Right lobe of liver (tissue), 6 donors: ENCODE results near the gene JMJD6. TPM values are rescaled to one million over a fixed set of nuclear protein-coding genes. Genes with fewer than 3 reads are reported as not detected.
A peak's percentile ranks its signal among the peaks of the same experiment; 100 is the strongest.

Source experiments
- ATAC-seq, 4 donors: fragments of 200-7000 bp; cut with Tn5 transposase; one replicate each; pipeline ENCODE4 v1.9.1; 2020; ENCODE audit warnings: mild to moderate bottlenecking in 4 of 4, moderate library complexity in 4 of 4
- DNase-seq, 3 donors: peaks; one replicate each; pipeline ENCODE4 v3.0.0-alpha.2; 2020
- H3K27ac ChIP-seq, 3 donors: fragments of 200-600 bp; one replicate each; pipeline ENCODE4 v1.8.0; 2022
- H3K27me3 ChIP-seq, 2 donors: fragments of 200-600 bp; one replicate each; pipeline ENCODE4 v1.8.0; 2022
- H3K36me3 ChIP-seq, 4 donors: fragments of 200-600 bp; sonication (generic) in 1 of 4; one replicate each; pipeline versions ENCODE4 v1.5.1 to v1.8.0; 2017 to 2022; ENCODE audit warnings: control low read depth in 1 of 4
- H3K4me1 ChIP-seq, 4 donors: fragments of 200-600 bp; sonication (generic) in 1 of 4; one replicate each; pipeline versions ENCODE4 v1.5.1 to v1.8.0; 2017 to 2022; ENCODE audit warnings: control low read depth in 1 of 4
- H3K4me3 ChIP-seq, 3 donors: fragments of 200-600 bp; one replicate each; pipeline ENCODE4 v1.8.0; 2022
- H3K9me3 ChIP-seq, 4 donors: fragments of 200-600 bp; sonication (generic) in 1 of 4; one replicate each; pipeline versions ENCODE4 v1.5.1 to v1.8.0; 2017 to 2022; ENCODE audit warnings: control low read depth in 1 of 4
- POLR2A ChIP-seq: fragments of 450-650 bp; IDR thresholded peaks from one replicate; pipeline ENCODE4 v1.6.1; 2017; ENCODE audit warnings: antibody characterized with exemption, mild to moderate bottlenecking
- WGBS: methylation state at CpG from one replicate; pipeline ENCODE4 v1.1.6; 2018; ENCODE audit warnings: low coverage, low lambda C conversion rate; ENCODE audit not compliant: insufficient coverage; ENCODE audit errors: missing lambda C conversion rate; 5-methylcytosine and 5-hydroxymethylcytosine counted together
- intact Hi-C, 2 donors: fragments of 100-400 bp; cut with DNase I; formaldehyde crosslinking; loops; one replicate each; pipeline versions ENCODE4 v1.11.2 to v1.14.1; 2022
- microRNA counts: library from miRNA; unstranded; fragments of <30 nt; microRNA quantifications from one replicate; lab custom pipeline; 2016
- microRNA-seq, 2 donors: library from miRNA; unstranded; fragments of <30 nt; microRNA quantifications; one replicate each; pipeline ENCODE4, GENCODE V29; 2019 to 2020
- small RNA-seq, 2 experiments: library from RNA; depleted of rRNA; stranded (forward); fragments of <200 nt; gene quantifications; one replicate each; pipeline ENCODE3, GENCODE V24; 2016
- total RNA-seq, 6 experiments: library from RNA; depleted of rRNA in 2 of 6; stranded (reverse); fragments of >200 nt in 2 of 6; fragmentation: NEBNext Ultra II Directional in 3 of 6; extraction: Animal tissue kit (Norgen Biotek cat#: 25700) in 3 of 6; gene quantifications; one replicate each; pipeline versions ENCODE4 v1.1.0 to v1.2.4, GENCODE V29; 2016 to 2023
- TF ChIP-seq, protein P1 (sequence below), 4 donors: fragments of 200-600 bp in 3 of 4; fragments of 450-650 bp in 1 of 4; IDR thresholded peaks; one replicate each; pipeline versions ENCODE4 v1.5.1 to v1.8.0; 2016 to 2022; ENCODE audit warnings: antibody characterized with exemption in 4 of 4, mild to moderate bottlenecking in 2 of 4
- donor health status: DM: no; HTN: yes; CAD: no.
- donor health status: DM: no; HTN: no; CAD: no.
- donor health status: DM: no; HTN: no; CAD: no.
- donor health status: DM: no; HTN: yes; CAD: no.
- donor health status: DM: no; HTN: yes; CAD: no.

The JMJD6 gene
- total RNA-seq, 6 experiments from 2014 or later, result 10.0 to 15.8 (median 11.1) TPM

DNA sequence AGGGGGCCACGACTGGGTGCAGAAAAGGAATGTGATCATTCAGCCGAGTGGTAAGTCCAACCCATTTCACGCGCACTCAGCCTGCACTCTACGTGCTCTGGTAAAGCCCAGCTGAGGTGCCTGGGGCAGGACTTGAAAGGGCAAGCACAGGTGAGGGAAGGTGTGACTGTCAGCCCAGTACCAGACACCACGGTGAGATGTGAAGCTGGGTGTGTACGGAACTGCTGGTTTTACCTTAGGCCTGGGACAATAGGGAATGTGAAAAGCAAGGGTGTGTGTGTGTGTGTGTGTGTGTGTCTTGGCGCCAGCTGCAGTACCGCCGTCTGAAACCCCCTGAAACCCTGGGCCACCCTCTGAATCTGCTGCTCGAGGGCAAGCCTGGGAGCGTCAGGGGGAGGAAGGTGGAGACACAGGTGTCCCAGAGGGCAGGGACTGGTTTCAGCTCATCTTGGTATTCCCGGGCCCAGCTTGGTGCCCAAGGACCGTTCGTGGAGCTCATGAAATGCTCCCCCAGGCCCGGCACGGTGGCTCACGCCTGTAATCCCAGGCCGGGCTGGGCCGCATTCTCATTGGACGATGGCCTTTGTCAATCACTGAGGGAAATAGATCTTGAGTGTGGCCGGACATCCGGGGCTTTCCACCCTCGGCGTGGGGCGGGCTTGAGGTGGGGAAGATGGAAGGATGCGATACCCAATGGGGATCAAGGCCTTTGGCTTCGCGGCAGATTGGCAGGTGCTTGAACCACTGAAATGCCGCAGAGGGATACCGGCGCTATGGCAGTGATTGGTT lies 55.1 kb downstream of the JMJD6 start:
- H3K9me3 ChIP-seq, result no peaks in the 10 kb centered on the region
- intact Hi-C loops, result no loop called here
- no peaks in the 10 kb centered on the region for H3K27me3 ChIP-seq
- WGBS, result 28% methylated on average over 11 of the region's 32 CpGs
- H3K4me3 ChIP-seq, result peak overlapping the region; percentile 38 to 74 (median 73)
- H3K27ac ChIP-seq, result peak overlapping the region; percentile 68 to 89 (median 80)
- ATAC-seq, result peak; percentile 97 to 99 (median 98)
- H3K36me3 ChIP-seq, result no peaks in the 10 kb centered on the region
- peaks cover 0 to 11% (median 2%) of the 10 kb centered on the region in 4 donors for H3K4me1 ChIP-seq
- TF ChIP-seq, protein P1, sequence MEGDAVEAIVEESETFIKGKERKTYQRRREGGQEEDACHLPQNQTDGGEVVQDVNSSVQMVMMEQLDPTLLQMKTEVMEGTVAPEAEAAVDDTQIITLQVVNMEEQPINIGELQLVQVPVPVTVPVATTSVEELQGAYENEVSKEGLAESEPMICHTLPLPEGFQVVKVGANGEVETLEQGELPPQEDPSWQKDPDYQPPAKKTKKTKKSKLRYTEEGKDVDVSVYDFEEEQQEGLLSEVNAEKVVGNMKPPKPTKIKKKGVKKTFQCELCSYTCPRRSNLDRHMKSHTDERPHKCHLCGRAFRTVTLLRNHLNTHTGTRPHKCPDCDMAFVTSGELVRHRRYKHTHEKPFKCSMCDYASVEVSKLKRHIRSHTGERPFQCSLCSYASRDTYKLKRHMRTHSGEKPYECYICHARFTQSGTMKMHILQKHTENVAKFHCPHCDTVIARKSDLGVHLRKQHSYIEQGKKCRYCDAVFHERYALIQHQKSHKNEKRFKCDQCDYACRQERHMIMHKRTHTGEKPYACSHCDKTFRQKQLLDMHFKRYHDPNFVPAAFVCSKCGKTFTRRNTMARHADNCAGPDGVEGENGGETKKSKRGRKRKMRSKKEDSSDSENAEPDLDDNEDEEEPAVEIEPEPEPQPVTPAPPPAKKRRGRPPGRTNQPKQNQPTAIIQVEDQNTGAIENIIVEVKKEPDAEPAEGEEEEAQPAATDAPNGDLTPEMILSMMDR (IDR thresholded peaks at IDR 0.05), result no peak
- no peak for TF ChIP-seq POLR2A
- DNase-seq, result peak; percentile 99 to 100 (median 100)

DNA sequence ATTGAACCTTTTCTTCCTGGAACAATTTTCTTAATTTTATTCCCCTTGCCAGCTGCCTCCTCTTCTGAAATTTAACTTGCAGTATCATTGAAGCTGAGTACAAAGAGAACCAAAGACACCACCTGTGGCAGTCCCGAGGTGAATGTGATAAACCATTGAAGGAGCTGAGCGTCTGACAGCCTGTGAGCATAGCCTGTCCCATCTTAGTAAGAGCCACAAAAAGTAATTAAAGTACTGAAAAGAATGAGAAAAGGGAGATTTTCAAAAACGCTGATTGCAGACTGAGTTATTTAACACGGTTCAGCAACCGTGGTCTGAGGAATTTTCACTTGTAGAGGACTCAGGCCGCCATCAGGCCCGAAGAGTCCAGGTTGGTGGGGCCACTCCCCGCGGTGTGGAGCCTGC lies 55.7 kb downstream of the JMJD6 start:
- Histone ChIP-seq H3K4me3 (no peak overlapping the region), H3K36me3 (no peaks in the 10 kb centered on the region), H3K9me3 (no peaks in the 10 kb centered on the region), H3K27me3 (no peaks in the 10 kb centered on the region), H3K4me1 (peaks cover 0 to 11% (median 2%) of the 10 kb centered on the region in 4 donors), H3K27ac (peak overlapping the region in 1 of 3 donors; percentile 75)
- no peak for TF ChIP-seq POLR2A
- TF ChIP-seq, protein P1 (IDR thresholded peaks at IDR 0.05), result no peak
- intact Hi-C loops, result no loop called here
- WGBS, result 73% methylated on average over 9 of the region's 9 CpGs
- ATAC-seq, result no peak
- no peak for DNase-seq

DNA sequence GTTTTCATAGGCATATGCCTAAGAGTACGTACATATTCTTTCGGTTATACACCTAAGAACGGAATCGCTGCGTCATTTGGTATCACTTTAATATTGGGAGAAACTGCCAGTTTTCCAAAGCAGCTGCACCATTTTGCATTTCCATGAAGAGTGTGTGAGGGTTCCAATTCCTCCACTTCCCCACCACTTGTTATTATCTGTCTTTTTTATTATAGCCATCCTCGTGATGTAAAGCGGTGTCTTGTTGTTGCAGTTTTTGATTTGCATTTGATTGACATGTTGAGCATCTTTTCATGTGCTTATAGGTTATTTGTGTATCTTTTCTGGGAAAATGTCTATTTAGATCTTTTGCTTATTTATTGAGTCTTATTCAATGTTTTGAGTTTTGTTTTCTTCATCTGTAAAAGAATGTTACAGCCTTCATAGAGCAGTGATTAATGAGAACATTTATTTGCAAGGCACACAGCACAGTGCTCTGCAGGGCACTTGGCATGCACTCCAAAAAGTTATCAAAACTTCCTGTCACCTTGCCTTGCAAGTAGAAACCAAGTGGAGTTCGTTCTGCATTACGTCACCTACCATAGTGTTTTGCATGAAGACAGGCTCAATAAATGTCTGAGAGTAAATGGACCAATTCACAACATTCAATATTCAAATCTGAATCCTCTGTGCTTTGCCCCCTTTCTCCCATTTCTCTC lies 56.2 kb downstream of the JMJD6 start:
- 67% methylated on average over 8 of the region's 9 CpGs for WGBS
- ATAC-seq, result peak in 1 of 4 donors; percentile 45
- TF ChIP-seq POLR2A, result no peak
- TF ChIP-seq, protein P1 (IDR thresholded peaks at IDR 0.05), result no peak
- Histone ChIP-seq H3K27me3 (no peaks in the 10 kb centered on the region), H3K9me3 (no peaks in the 10 kb centered on the region), H3K4me3 (no peak overlapping the region), H3K4me1 (peaks cover 0 to 11% (median 2%) of the 10 kb centered on the region in 4 donors), H3K27ac (no peak overlapping the region), H3K36me3 (no peaks in the 10 kb centered on the region)
- DNase-seq, result no peak
- intact Hi-C loops, result no loop called here

MicroRNAs within 50 kb of the gene (microRNA counts, 767-probe panel; counts per million panel counts)
- 237 counts per million for microRNA hsa-miR-636 (lab: Ali Mortazavi, UCI)

Small RNA genes lying within 50 kb of the gene (microRNA-seq; reads per million reads assigned to microRNA genes)
- gene MIR636, result 0.64 to 0.87 reads per million in 2 donors

Small RNA genes lying within 50 kb of the gene (small RNA-seq; reads per million reads assigned to genes)
- gene AC005837.3 (0 reads per million in 2 experiments), gene RF02271 (0 reads per million in 2 experiments), gene RNU6-97P (0 reads per million in 2 experiments), gene RNY4P36 (0 to 0.10 reads per million in 2 experiments)

Other genes starting within 250 kb of the JMJD6 start
- 10 to 100 TPM in 3 of 6 experiments, 1 to 10 TPM in 3; 7.1 to 18.6 (median 11.0) TPM for gene RHBDF2, start 225.2 kb downstream of the JMJD6 start, total RNA-seq
- gene CYGB, start 188.9 kb downstream of the JMJD6 start, total RNA-seq, result 1 to 10 TPM; 1.8 to 4.1 (median 3.1) TPM
- gene PRCD, start 186.6 kb downstream of the JMJD6 start, total RNA-seq, result 1 to 10 TPM in 1 of 6 experiments, under 1 TPM in 2, not detected in 3; 0.12 to 1.3 (median 0.22) TPM
- gene ST6GALNAC2, start 140.7 kb downstream of the JMJD6 start, total RNA-seq, result 1 to 10 TPM in 5 of 6 experiments, under 1 TPM in 1; 0.81 to 5.0 (median 2.3) TPM
- gene ST6GALNAC1, start 82.8 kb downstream of the JMJD6 start, total RNA-seq, result 1 to 10 TPM in 1 of 6 experiments, under 1 TPM in 2, not detected in 3; 0.42 to 1.4 (median 0.62) TPM
- gene MXRA7, start 15.6 kb downstream of the JMJD6 start, total RNA-seq, result 10 to 100 TPM in 5 of 6 experiments, 1 to 10 TPM in 1; 7.7 to 25.4 (median 15.3) TPM
- 10 to 100 TPM; 16.0 to 25.0 (median 18.7) TPM for gene METTL23, start 233 bp upstream of the JMJD6 start, total RNA-seq
- 100 to 1,000 TPM in 1 of 6 experiments, 10 to 100 TPM in 5; 62.4 to 106 (median 86.0) TPM for gene SRSF2, start 10.7 kb upstream of the JMJD6 start, total RNA-seq
- gene MFSD11, start 11.5 kb upstream of the JMJD6 start, total RNA-seq, result 10 to 100 TPM in 5 of 6 experiments, 1 to 10 TPM in 1; 8.5 to 16.3 (median 15.3) TPM
- gene MGAT5B, start 141.8 kb upstream of the JMJD6 start, total RNA-seq, result under 1 TPM in 1 of 6 experiments, not detected in 5; 0.16 TPM